Smooth muscle cell of the coronary artery (primary cell): ENCODE data around the gene SLC6A13. TPM values are rescaled to one million over a fixed set of nuclear protein-coding genes. Genes with fewer than 3 reads are reported as not detected.

Experiments used
- total RNA-seq: library from RNA; depleted of rRNA; stranded (reverse); fragments of >200 nt; gene quantifications from 2 replicates; pipeline ENCODE4 v1.2.3, GENCODE V29; 2014; ENCODE audit warnings: low replicate concordance

The SLC6A13 gene
- total RNA-seq, result 0.12 and 0.38 TPM in 2 replicates

GRCh38 chr12:262817-263216, at the start of gene SLC6A13:
Gene SLC6A13, minus strand, starts transcription at chr12:262836. Its CDS starts 2,784 bp downstream, at chr12:260052.

GRCh38 chr12:214003-214741, 48.5 kb downstream of the SLC6A13 start, which contains the start of gene SLC6A12:
Gene SLC6A12, minus strand, starts transcription at chr12:214157. Its CDS starts 4,171 bp downstream, at chr12:209986.

Other genes starting within 250 kb of the SLC6A13 start
- 0.35 TPM in 1 of 2 replicates, not detected in the other for gene IQSEC3, start 196.1 kb downstream of the SLC6A13 start, total RNA-seq
- gene SLC6A12, start 48.7 kb downstream of the SLC6A13 start, total RNA-seq, result 0.15 TPM in 1 of 2 replicates, not detected in the other
- 41.1 and 49.3 TPM in 2 replicates for gene KDM5A, start 126.5 kb upstream of the SLC6A13 start, total RNA-seq
- gene CCDC77, start 138.8 kb upstream of the SLC6A13 start, total RNA-seq, result 3.5 and 4.2 TPM in 2 replicates
- gene B4GALNT3, start 197.1 kb upstream of the SLC6A13 start, total RNA-seq, result 0.23 TPM in 2 replicates